Tibial nerve (tissue), 4 donors: ENCODE results near the gene CFAP92.

ENCODE experiments used
- CTCF ChIP-seq, 5 experiments: fragments of 200-600 bp in 3 of 5; fragments of 450-650 bp in 2 of 5; sonication (generic) in 3 of 5; IDR thresholded peaks; one replicate each; pipeline ENCODE4 v1.5.1; 2016 to 2019; ENCODE audit warnings: antibody characterized with exemption in 5 of 5, mild to moderate bottlenecking in 3 of 5, moderate library complexity in 2 of 5
- EP300 ChIP-seq, 2 donors: sonication (generic); formaldehyde crosslinking; IDR thresholded peaks; one replicate each; pipeline ENCODE4 v1.6.1; 2017; ENCODE audit warnings: antibody characterized with exemption in 2 of 2, mild to moderate bottlenecking in 1 of 2
- POLR2A ChIP-seq, 2 donors: fragments of 450-650 bp; IDR thresholded peaks; one replicate each; pipeline ENCODE4 v1.6.1; 2017; ENCODE audit warnings: antibody characterized with exemption in 2 of 2, mild to moderate bottlenecking in 2 of 2, moderate library complexity in 2 of 2

- TF ChIP-seq CTCF (IDR thresholded peaks at IDR 0.05) = no peak
- no peak for TF ChIP-seq EP300 (IDR thresholded peaks at IDR 0.05)
- no peak for TF ChIP-seq POLR2A (IDR thresholded peaks at IDR 0.05)
Observed at GRCh38 chr3:128861491-128861890, 132.4 kb downstream of the CFAP92 start.
